HFFc6 (cell line): ENCODE data around the gene TENM3. TPM values are rescaled to one million over a fixed set of nuclear protein-coding genes. Genes with fewer than 3 reads are reported as not detected.
"Not testable (repeated sequence)": the region's sequence is repeated elsewhere in the genome, so short reads cannot be mapped to it uniquely, and the experiment has no call there.

Experiments used
- DNase-seq: peaks from one replicate; pipeline ENCODE4 v3.0.0-alpha.2; 2018
- H3K27ac Mint-ChIP-seq: 2 replicates; pipeline ENCODE4 v1.8.0; 2020; ENCODE audit warnings: mild to moderate bottlenecking, mixed read lengths
- H3K27me3 Mint-ChIP-seq: 2 replicates; pipeline ENCODE4 v1.8.0; 2021; ENCODE audit warnings: mild to moderate bottlenecking, moderate library complexity, mixed read lengths; ENCODE audit not compliant: insufficient read depth
- H3K36me3 Mint-ChIP-seq: 2 replicates; pipeline ENCODE4 v1.8.0; 2021; ENCODE audit warnings: low read depth, mixed read lengths
- H3K4me1 Mint-ChIP-seq: 2 replicates; pipeline ENCODE4 v1.8.0; 2020; ENCODE audit warnings: low read depth, mixed read lengths
- H3K4me3 Mint-ChIP-seq: 2 replicates; pipeline ENCODE4 v1.8.0; 2020; ENCODE audit warnings: mild to moderate bottlenecking, moderate library complexity, mixed read lengths
- H3K9me3 Mint-ChIP-seq: 2 replicates; pipeline ENCODE4 v1.8.0; 2020; ENCODE audit warnings: mild to moderate bottlenecking, mixed read lengths
- CTCF ChIP-seq: fragments of 200-600 bp; sonication (generic); IDR thresholded peaks from 2 replicates; pipeline ENCODE4 v1.5.0; 2021; ENCODE audit warnings: antibody characterized with exemption, mild to moderate bottlenecking
- total RNA-seq, 6 experiments: library from RNA; stranded (reverse); fragmentation: NEBNext Ultra II Directional; extraction: Animal tissue kit (Norgen Biotek cat#: 25700); gene quantifications; 2 replicates in 1 of 6; 3 replicates in 5 of 6; pipeline ENCODE4 v1.2.3, GENCODE V29; 2021

The TENM3 gene
- total RNA-seq, 6 experiments from 2014 or later = 31.1 to 52.1 (median 42.0) TPM

GRCh38 chr4:182240161-182241130, 2.8 kb upstream of the TENM3 start:
- DNase-seq = peak; percentile 94
- Mint-ChIP-seq H3K4me3 (peak overlapping the region; percentile 56), H3K4me1 (peaks cover 89% of the 10 kb centered on the region), H3K27ac (peak overlapping the region; percentile 82), H3K9me3 (no peaks in the 10 kb centered on the region), H3K36me3 (peaks cover 16% of the 10 kb centered on the region), H3K27me3 (peaks cover 6% of the 10 kb centered on the region; the same call in 1 of the 2 replicates)
- TF ChIP-seq CTCF = no peak

- H3K4me3 Mint-ChIP-seq = peak overlapping the region; percentile 61; the same call in 1 of the 2 replicates
- H3K27me3 Mint-ChIP-seq, DNase-seq, H3K9me3 Mint-ChIP-seq: not testable (repeated sequence)
- H3K36me3 Mint-ChIP-seq = peaks cover 12% of the 10 kb centered on the region
- H3K27ac Mint-ChIP-seq = peak overlapping the region; percentile 79
- H3K4me1 Mint-ChIP-seq = peaks cover 77% of the 10 kb centered on the region
These were observed 942 bp upstream of the TENM3 start for GRCh38 chr4:182242260-182242659.

- peak; percentile 65 for DNase-seq
- Mint-ChIP-seq H3K9me3 (no peaks in the 10 kb centered on the region), H3K36me3 (peaks cover 12% of the 10 kb centered on the region), H3K27ac (peak overlapping the region; percentile 79), H3K27me3 (peaks cover 6% of the 10 kb centered on the region; the same call in 1 of the 2 replicates), H3K4me3 (peak overlapping the region; percentile 61), H3K4me1 (peaks cover 72% of the 10 kb centered on the region)
- no peak for TF ChIP-seq CTCF
These were observed 415 bp upstream of the TENM3 start for GRCh38 chr4:182242787-182243186.

- H3K4me1 Mint-ChIP-seq = peaks cover 49% of the 10 kb centered on the region
- H3K36me3 Mint-ChIP-seq = peaks cover 16% of the 10 kb centered on the region
- H3K27me3 Mint-ChIP-seq = peaks cover 4% of the 10 kb centered on the region; the same call in 1 of the 2 replicates
- H3K9me3 Mint-ChIP-seq = no peaks in the 10 kb centered on the region
- no peak for DNase-seq
- H3K4me3 Mint-ChIP-seq = no peak overlapping the region
- no peak for TF ChIP-seq CTCF
- no peak overlapping the region for H3K27ac Mint-ChIP-seq
These were observed 1.8 kb downstream of the TENM3 start for GRCh38 chr4:182245041-182245440.

- H3K36me3 Mint-ChIP-seq = peaks cover 16% of the 10 kb centered on the region
- no peaks in the 10 kb centered on the region for H3K9me3 Mint-ChIP-seq
- peaks cover 43% of the 10 kb centered on the region for H3K4me1 Mint-ChIP-seq
- no peak for DNase-seq
- H3K4me3 Mint-ChIP-seq = no peak overlapping the region
- H3K27ac Mint-ChIP-seq = no peak overlapping the region
- no peak for TF ChIP-seq CTCF
- H3K27me3 Mint-ChIP-seq = peaks cover 4% of the 10 kb centered on the region; the same call in 1 of the 2 replicates
These were observed 2.5 kb downstream of the TENM3 start for GRCh38 chr4:182245541-182246215.
